ENCODE results near the gene ALK. TPM values are rescaled to one million over a fixed set of nuclear protein-coding genes. Genes with fewer than 3 reads are reported as not detected.
"Not testable (repeated sequence)": the region's sequence is repeated elsewhere in the genome, so short reads cannot be mapped to it uniquely, and the experiment has no call there.

ALK gene
- total RNA-seq, 4 donors from 2014 or later = 0.66 TPM; not detected in 3

DNA sequence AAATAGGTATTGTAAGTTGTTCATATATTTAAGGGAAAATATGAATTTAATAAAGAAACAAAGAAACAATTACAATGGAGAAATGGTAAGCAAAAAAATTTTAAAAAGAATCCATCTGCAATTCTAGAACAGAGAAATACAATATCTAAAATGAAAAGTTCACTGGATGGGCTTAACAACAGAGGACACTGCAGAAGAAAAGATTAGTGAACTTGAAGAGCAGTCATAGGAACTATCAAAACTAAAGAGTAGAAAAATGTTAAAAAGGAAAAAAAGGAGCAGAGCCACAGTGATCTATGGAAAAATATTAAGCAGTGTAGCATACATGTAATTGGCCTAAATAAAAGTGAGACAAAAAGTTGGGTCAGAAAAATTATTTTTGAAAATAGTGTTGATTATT is 83.5 kb downstream of the ALK start:
- no peak for DNase-seq (ENCODE audit: low spot score in 2 of 2)
- TF ChIP-seq POLR2A (IDR thresholded peaks at IDR 0.05) = no peak
- TF ChIP-seq, protein P1, sequence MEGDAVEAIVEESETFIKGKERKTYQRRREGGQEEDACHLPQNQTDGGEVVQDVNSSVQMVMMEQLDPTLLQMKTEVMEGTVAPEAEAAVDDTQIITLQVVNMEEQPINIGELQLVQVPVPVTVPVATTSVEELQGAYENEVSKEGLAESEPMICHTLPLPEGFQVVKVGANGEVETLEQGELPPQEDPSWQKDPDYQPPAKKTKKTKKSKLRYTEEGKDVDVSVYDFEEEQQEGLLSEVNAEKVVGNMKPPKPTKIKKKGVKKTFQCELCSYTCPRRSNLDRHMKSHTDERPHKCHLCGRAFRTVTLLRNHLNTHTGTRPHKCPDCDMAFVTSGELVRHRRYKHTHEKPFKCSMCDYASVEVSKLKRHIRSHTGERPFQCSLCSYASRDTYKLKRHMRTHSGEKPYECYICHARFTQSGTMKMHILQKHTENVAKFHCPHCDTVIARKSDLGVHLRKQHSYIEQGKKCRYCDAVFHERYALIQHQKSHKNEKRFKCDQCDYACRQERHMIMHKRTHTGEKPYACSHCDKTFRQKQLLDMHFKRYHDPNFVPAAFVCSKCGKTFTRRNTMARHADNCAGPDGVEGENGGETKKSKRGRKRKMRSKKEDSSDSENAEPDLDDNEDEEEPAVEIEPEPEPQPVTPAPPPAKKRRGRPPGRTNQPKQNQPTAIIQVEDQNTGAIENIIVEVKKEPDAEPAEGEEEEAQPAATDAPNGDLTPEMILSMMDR (IDR thresholded peaks at IDR 0.05) = no peak
- intact Hi-C loops (cut with DNase I; ENCODE audit: low total_unique reads) = no loop called here
- H3K4me3 ChIP-seq (ENCODE audit: low read depth, poor library complexity, severe bottlenecking) = no peak overlapping the region

DNA sequence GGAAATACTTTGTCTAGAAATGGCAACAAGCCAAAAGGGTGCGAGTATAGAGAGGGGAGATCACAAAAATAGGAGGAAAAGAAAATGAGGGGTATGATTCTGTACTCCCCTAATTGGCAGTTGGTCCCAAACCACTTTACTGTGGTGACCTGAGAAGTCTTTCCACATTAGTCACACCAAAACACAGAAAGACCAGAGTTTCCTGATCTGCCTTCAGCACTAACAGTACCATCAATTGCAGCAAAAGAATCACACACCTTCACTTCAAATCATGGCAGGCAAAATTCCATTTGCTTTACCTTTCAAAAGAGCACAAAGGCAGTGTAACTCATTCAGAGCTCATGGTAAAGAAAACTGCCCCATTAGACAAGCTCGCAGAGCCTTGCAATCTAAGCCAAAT is 86.8 kb downstream of the ALK start:
- no peak for TF ChIP-seq POLR2A (IDR thresholded peaks at IDR 0.05)
- TF ChIP-seq, protein P1 (IDR thresholded peaks at IDR 0.05) = no peak
- WGBS, 2 donors = 44 to 63% methylated on average over 2 of the region's 2 CpGs
- no peak for DNase-seq (ENCODE audit: low spot score in 2 of 2)
- H3K4me3 ChIP-seq (ENCODE audit: low read depth, poor library complexity, severe bottlenecking) = no peak overlapping the region
- intact Hi-C loops (cut with DNase I; ENCODE audit: low total_unique reads) = no loop called here

DNA sequence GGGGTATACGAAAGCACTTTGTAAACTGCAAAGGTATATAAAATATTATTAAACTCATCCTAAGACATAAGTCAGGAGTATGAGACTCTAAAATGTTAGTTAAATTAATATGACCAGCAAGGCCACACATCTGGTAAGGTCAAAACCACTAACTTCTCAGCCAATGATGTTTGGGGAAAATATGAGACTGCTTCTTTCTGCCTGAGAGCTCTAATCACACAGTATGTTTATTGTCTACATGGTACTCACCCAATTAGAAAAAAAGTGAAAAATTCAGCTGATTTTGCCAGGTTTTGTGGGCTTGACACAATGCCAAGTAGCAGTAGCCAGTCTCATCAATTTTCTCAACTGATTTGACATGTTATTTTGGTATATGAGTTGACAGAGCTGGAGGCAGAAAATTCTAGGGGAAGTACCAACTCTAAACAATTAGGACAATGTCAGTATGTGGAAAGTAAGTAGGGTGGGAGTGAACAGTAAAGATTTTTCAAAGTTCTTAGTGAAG is 87.3 kb downstream of the ALK start:
- TF ChIP-seq, protein P1 (IDR thresholded peaks at IDR 0.05) = no peak
- no peak for TF ChIP-seq POLR2A (IDR thresholded peaks at IDR 0.05)
- intact Hi-C loops (cut with DNase I; ENCODE audit: low total_unique reads) = no loop called here
- no peak for DNase-seq (ENCODE audit: low spot score in 2 of 2)
- 91 to 94% methylated on average over 1 of the region's 1 CpG for WGBS, 2 donors
- no peak overlapping the region for H3K4me3 ChIP-seq (ENCODE audit: low read depth, poor library complexity, severe bottlenecking)

GRCh38 chr2:29831560-29831959 is 89.8 kb downstream of the ALK start:
- TF ChIP-seq POLR2A (IDR thresholded peaks at IDR 0.05) = no peak
- TF ChIP-seq, protein P1 (IDR thresholded peaks at IDR 0.05) = no peak
- intact Hi-C loops (cut with DNase I; ENCODE audit: low total_unique reads) = no loop called here
- H3K4me3 ChIP-seq (ENCODE audit: low read depth, poor library complexity, severe bottlenecking) = no peak overlapping the region
- WGBS, 2 donors = 77 to 78% methylated on average over 2 of the region's 2 CpGs
- DNase-seq (ENCODE audit: low spot score in 2 of 2) = no peak

DNA sequence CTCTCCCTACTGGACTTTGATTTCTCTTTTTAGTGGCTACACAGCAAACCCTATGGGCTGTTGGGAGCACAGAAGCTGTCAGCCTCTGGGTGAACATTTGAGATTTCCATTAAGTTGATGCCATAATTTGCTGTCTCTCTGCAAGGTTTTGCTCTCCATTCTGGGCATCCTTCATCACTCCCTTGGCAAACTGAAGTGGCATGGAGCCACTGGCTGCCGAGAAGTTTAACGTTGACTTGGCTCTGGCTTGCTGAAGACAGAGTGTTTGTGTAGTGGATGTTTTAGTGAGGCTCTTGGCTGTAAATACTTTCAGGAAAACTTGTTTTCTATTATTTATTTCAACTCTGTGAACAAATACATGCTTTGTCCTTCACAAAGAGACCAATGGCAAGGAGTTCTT is 91.5 kb downstream of the ALK start:
- intact Hi-C loops (cut with DNase I; ENCODE audit: low total_unique reads) = no loop called here
- 22 to 26% methylated on average over 2 of the region's 2 CpGs for WGBS, 2 donors

GRCh38 chr2:29824145-29824544 is 97.2 kb downstream of the ALK start:
- H3K4me3 ChIP-seq (ENCODE audit: low read depth, poor library complexity, severe bottlenecking); DNase-seq (ENCODE audit: low spot score in 2 of 2); intact Hi-C loops (cut with DNase I; ENCODE audit: low total_unique reads): not testable (repeated sequence)
- 72 to 90% methylated on average over 1 of the region's 1 CpG for WGBS, 2 donors

More for the DNA sequence above, 91.5 kb downstream of the ALK start:
- no peak overlapping the region for H3K4me3 ChIP-seq (ENCODE audit: low read depth, poor library complexity, severe bottlenecking)
- no peak for TF ChIP-seq POLR2A (IDR thresholded peaks at IDR 0.05)
- TF ChIP-seq, protein P1 (IDR thresholded peaks at IDR 0.05) = no peak
- no peak for DNase-seq (ENCODE audit: low spot score in 2 of 2)
